GM18873 (cell line): ENCODE measurements around the gene IFRD1.
A peak's percentile ranks its signal among the peaks of the same experiment; 100 is the strongest.

Experiments
- ATAC-seq: cut with Tn5 transposase; IDR thresholded peaks from one replicate; pipeline ENCODE4 v1.9.1; 2021; ENCODE audit warnings: mild to moderate bottlenecking, moderate library complexity, moderate number of reproducible peaks; ENCODE audit not compliant: unreplicated experiment, low FRiP score

IFRD1 gene, protein sequence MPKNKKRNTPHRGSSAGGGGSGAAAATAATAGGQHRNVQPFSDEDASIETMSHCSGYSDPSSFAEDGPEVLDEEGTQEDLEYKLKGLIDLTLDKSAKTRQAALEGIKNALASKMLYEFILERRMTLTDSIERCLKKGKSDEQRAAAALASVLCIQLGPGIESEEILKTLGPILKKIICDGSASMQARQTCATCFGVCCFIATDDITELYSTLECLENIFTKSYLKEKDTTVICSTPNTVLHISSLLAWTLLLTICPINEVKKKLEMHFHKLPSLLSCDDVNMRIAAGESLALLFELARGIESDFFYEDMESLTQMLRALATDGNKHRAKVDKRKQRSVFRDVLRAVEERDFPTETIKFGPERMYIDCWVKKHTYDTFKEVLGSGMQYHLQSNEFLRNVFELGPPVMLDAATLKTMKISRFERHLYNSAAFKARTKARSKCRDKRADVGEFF

GRCh38 chr7:112449902-112450806 is at the start of gene IFRD1:
Gene IFRD1, plus strand, starts transcription at chr7:112450460. Its CDS starts 229 bp downstream, at chr7:112450689.
- ATAC-seq = peak; percentile 77

DNA sequence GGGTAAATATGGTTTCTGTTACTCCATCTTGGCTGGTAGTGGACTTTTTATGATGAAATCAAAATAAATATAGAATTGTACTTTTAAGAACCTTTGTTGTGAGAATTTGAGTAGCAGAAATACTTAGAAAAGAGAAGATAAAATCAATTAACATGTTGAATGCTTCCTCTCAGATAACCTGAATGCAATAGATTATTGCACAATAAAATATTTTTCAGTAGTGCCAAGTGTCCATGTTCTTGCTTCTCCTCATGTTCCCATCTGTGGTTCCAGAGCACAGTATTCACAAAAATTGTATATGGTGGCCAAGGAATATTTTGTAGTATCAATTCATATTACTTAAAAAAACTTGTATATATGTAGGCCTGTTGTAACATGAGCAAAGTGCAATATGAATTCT is 45.9 kb upstream of the IFRD1 start:
- ATAC-seq = no peak

DNA sequence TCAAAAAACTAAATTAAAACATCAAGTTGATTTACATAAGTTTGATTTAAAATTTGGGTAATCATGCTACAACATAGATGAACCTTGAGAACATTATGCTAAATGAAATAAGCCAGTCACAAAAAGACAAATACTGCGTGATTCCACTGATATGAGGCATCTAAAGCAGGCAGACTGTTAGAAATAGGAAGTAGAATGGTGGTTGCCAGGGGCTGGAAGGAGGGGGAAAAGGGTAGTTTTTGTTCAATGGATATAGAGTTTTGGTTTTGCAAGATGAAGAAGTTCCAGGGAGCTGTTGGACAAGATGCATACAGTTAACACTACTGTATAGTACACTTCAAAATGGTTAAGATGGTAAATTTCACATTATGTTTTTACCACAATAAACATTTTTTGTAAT is 45.0 kb upstream of the IFRD1 start:
- ATAC-seq = no peak

- ATAC-seq = no peak
Observed at GRCh38 chr7:112407261-112407660, 43.0 kb upstream of the IFRD1 start.

DNA sequence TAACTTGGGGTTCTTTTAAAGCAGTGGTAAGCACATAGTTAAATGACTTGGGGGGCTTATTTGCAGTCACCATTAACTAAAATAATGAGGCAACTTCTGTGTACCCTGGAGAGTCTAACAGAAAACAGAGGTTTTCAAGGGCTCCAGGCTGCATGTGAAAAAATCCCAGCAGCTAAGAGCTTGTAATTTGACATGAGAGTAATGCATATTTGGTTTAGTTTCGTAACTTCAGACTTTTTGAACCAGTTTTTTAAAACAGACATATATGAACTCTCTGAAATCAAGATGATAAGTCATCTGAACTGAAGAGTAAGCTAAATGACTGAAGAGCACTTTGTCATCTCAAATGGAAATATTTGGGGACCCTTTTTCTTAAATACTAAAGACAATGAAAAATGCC is 40.2 kb upstream of the IFRD1 start:
- ATAC-seq = no peak

DNA sequence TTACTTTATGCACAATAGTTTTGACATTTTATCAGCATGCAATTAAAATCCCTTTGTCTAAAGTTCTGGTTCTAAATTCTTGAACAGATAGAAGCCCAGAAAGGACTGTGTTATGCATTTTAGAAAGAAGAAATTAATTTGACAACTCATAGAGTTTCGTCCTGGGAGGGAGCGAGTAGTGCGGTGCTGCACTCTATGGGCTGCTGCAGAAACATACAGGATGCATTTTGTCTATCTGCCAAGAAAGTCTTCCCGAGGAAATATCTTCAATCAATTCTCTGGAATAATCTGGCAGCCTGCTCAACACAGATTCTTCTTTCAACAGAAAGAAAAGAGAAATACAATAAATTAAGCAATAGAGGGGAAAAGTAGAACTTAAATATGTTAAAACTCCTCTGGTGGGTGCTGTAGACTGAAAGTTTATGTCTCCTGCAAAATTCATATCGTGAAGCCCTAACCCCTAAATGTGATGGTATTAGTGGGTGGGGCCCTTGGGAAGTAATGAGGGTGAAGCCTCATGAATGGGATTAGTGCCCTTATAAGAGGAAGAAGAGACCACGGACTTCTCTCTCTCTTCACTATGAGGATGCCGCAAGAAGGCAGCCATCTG is 39.0 kb upstream of the IFRD1 start:
- ATAC-seq = no peak

- no peak for ATAC-seq
Observed at GRCh38 chr7:112414855-112415490, 35.3 kb upstream of the IFRD1 start.

DNA sequence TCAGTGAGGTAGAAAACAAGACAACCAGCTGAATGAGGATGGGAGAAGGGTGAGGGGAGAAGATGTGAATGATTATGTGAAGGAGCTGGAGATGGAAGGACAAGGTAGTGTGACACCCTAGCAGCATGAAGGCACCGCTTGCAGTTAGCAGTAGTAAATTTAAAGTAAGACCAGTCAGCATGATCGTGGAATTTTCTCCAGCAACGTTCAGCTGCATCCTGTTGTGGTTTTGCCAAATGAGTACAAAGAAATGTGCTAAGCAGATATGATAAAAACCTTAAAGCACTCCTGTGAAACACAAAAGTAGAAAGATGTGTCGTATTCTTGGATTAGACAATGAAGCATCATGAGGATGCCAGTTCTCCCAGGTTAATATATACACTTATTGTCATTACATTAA is 34.1 kb upstream of the IFRD1 start:
- no peak for ATAC-seq

DNA sequence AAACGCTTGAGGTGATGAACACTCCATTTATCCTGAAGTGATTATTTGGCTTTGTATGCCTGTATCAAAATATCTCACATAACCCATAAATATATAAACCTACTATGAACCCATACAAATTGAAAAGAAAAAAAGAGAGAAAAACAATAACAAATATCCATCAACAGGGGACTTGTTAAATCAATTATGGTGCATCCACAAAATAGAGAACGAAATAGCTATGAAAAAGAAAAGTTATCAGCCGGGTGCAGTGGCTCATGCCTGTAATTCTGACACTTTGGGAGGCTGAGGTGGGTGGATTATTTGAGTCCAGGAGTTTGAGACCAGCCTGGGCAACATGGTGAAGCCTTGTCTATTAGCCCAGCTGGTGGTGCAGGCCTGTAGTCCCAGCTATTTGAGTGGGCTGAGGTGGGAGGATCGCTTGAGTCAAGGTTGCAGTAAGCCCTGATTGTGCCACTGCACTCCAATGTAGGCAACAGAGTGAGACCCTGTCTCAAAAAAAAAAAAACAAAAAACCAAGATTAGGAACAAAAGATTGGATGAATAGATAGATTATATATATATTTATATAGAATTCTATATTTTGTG is 30.6 kb upstream of the IFRD1 start:
- ATAC-seq = no peak

DNA sequence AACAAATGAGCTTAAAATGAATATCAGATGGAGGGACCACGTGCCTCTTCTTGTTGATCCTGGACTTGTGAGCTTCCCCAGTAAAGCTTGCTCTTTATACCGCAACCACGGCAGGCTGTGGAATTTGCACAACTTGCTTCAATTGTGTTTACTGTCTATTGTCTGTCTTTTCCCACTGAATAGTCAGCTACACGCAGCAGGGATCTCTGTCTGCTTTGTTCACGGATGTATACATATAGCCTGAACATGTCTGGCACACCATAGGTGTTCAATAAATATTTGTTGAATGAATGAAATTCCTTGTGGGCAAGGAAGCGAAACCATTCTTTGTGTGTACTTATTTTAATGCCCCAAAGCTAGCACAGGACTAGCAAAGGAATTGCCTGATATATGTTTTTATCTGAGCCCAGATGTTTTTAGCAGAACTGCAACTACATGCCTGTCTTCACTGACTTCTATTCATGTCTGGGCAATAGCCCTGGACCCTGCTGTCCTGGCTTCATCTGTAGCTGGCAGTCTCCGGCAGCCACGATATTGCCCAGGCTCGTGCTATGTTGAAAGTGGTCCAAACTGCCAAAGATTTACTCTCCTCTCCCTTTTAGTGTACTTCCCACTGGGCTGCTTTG is 29.9 kb upstream of the IFRD1 start:
- ATAC-seq = no peak

- ATAC-seq = no peak
Observed at GRCh38 chr7:112421666-112422486, 28.4 kb upstream of the IFRD1 start.

DNA sequence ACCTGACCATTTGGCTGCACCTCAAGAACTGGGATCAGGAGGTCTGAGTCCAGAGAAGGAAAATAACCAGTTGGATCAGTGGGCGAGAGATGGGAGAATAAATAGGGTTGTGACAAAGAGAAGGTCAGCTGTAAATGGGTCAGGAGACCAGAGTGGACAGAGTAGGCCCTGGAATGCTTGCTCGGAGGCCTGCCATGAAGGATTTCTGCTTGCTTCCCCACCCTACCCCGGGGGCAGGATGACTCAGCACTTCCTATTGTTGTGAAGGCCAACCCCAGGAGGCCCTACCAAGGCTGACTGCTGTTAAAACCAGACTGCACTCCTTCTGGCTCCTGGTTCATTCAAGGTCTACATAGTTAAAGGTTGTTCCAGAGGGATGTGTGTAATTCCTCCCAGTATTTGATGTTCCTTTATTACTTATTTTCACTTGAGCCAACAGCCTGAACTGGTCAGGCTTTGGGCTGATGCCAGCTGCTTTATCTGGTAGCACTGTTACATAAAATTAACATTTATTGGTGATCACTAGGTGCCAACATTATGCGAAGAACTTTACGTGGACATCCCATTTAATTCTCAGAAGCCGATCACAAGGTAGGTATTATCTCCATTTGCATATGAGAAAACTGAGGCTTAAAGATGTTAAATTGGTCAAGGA is 27.3 kb upstream of the IFRD1 start:
- no peak for ATAC-seq

DNA sequence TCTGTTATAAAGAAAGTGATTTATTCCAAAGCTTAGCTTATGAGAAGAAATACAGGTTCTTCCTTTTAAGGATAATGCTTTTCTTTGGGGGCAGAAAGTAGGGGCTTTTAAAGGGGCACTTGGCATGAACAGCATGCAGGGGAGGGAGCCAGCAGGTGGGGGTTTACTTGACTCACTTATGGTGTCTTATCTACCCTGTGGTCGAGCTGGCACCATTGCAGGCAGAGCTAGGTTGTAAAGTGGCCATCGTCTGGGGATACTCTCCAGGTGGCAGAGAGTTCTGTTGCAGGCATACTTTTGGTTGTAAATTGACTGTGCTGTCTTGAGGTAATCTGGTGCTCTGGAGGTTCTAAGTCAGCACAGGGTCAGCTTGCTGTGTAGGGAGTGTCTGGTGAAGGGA is 26.3 kb upstream of the IFRD1 start:
- ATAC-seq = no peak

- ATAC-seq = no peak
Observed at GRCh38 chr7:112427984-112428383, 22.3 kb upstream of the IFRD1 start.

GRCh38 chr7:112428715-112429114 is 21.5 kb upstream of the IFRD1 start:
- ATAC-seq = no peak

GRCh38 chr7:112430649-112431048 is 19.6 kb upstream of the IFRD1 start:
- no peak for ATAC-seq

DNA sequence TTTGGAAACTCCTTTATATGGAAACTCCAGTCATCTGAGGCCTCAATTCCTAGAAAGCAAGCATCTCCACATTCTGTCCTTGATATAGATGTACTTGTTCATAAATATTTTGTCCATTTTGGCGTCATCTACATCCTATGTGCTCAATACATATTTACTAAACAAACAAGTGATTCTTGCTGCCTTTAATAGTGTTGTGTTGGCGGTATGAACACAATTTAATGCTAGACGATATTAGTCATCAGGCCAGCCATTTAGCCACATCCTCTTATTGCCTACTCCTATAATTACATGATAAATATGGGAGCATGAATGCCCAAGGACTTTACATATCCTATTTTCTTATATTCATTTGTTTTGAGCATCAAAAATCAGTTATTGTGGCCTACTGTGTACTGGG is 18.5 kb upstream of the IFRD1 start:
- ATAC-seq = no peak

GRCh38 chr7:112433289-112433688 is 17.0 kb upstream of the IFRD1 start:
- no peak for ATAC-seq
